A549 (cell line): ENCODE data around the gene SUSD3.

ENCODE experiments used
- EP300 ChIP-seq, 2 experiments: fragments of >200 bp; sonication (Bioruptor Twin); formaldehyde crosslinking; IDR thresholded peaks; 2 replicates in 1 of 2; 3 replicates in 1 of 2; pipeline ENCODE4 v1.6.1; 2016 to 2017
- TF ChIP-seq, protein P1 (sequence below): fragments of 200-600 bp; sonication (generic); IDR thresholded peaks from 2 replicates; pipeline ENCODE4 v1.6.1; 2016; ENCODE audit warnings: antibody characterized with exemption, mild to moderate bottlenecking, moderate library complexity

- no peak for TF ChIP-seq EP300 (IDR thresholded peaks at IDR 0.05)
- TF ChIP-seq, protein P1, sequence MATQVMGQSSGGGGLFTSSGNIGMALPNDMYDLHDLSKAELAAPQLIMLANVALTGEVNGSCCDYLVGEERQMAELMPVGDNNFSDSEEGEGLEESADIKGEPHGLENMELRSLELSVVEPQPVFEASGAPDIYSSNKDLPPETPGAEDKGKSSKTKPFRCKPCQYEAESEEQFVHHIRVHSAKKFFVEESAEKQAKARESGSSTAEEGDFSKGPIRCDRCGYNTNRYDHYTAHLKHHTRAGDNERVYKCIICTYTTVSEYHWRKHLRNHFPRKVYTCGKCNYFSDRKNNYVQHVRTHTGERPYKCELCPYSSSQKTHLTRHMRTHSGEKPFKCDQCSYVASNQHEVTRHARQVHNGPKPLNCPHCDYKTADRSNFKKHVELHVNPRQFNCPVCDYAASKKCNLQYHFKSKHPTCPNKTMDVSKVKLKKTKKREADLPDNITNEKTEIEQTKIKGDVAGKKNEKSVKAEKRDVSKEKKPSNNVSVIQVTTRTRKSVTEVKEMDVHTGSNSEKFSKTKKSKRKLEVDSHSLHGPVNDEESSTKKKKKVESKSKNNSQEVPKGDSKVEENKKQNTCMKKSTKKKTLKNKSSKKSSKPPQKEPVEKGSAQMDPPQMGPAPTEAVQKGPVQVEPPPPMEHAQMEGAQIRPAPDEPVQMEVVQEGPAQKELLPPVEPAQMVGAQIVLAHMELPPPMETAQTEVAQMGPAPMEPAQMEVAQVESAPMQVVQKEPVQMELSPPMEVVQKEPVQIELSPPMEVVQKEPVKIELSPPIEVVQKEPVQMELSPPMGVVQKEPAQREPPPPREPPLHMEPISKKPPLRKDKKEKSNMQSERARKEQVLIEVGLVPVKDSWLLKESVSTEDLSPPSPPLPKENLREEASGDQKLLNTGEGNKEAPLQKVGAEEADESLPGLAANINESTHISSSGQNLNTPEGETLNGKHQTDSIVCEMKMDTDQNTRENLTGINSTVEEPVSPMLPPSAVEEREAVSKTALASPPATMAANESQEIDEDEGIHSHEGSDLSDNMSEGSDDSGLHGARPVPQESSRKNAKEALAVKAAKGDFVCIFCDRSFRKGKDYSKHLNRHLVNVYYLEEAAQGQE: no peak
Measured at GRCh38 chr9:93114169-93114983, 55.9 kb downstream of the SUSD3 start.
